ENCODE results near the gene SSH2.

GRCh38 chr17:29949696-29950095 lies 19.7 kb upstream of the SSH2 start:
- no peak for TF ChIP-seq CTCF (IDR thresholded peaks at IDR 0.05)
- TF ChIP-seq EP300 (IDR thresholded peaks at IDR 0.05), result no peak
- TF ChIP-seq POLR2AphosphoS5 (IDR thresholded peaks at IDR 0.05), result no peak
- TF ChIP-seq POLR2A (IDR thresholded peaks at IDR 0.05), result no peak
